Activated CD4-positive, alpha-beta memory T cell treated with anti-CD3 and anti-CD28 coated beads for 36 hours (primary cell): ENCODE measurements around the gene TAAR1. TPM values are rescaled to one million over a fixed set of nuclear protein-coding genes. Genes with fewer than 3 reads are reported as not detected.
A peak's percentile ranks its signal among the peaks of the same experiment; 100 is the strongest.
"Not testable (repeated sequence)": the region's sequence is repeated elsewhere in the genome, so short reads cannot be mapped to it uniquely, and the experiment has no call there.

Experiments
- CTCF ChIA-PET: fragments of 350-600 bp; sonication (Branson Sonifier 250); formaldehyde crosslinking; loops from one replicate; lab custom pipeline; 2021; ENCODE audit warnings: antibody characterized with exemption, inconsistent platforms; lab: Charles Lee
- POLR2A ChIA-PET: fragments of 350-600 bp; sonication (Branson Sonifier 250); formaldehyde crosslinking; loops from one replicate; lab custom pipeline; 2021; ENCODE audit warnings: antibody characterized with exemption; lab: Charles Lee
- DNase-seq: peaks from one replicate; pipeline ENCODE4 v3.0.0-alpha.2; 2020
- H3K27ac Mint-ChIP-seq: one replicate; pipeline ENCODE4 v1.8.0; 2021; ENCODE audit warnings: mixed read lengths
- H3K27me3 Mint-ChIP-seq: one replicate; pipeline ENCODE4 v1.8.0; 2021; ENCODE audit warnings: mixed read lengths
- H3K36me3 Mint-ChIP-seq: one replicate; pipeline ENCODE4 v1.8.0; 2021; ENCODE audit warnings: mixed read lengths
- H3K4me1 Mint-ChIP-seq: one replicate; pipeline ENCODE4 v1.8.0; 2021; ENCODE audit warnings: low read depth, mixed read lengths
- H3K4me3 Mint-ChIP-seq: one replicate; pipeline ENCODE4 v1.8.0; 2021; ENCODE audit warnings: mild to moderate bottlenecking, mixed read lengths
- H3K9me3 Mint-ChIP-seq: one replicate; pipeline ENCODE4 v1.8.0; 2021; ENCODE audit warnings: mixed read lengths
- intact Hi-C: fragments of 100-400 bp; cut with micrococcal nuclease; formaldehyde crosslinking; loops from one replicate; pipeline ENCODE4 v1.15.1; 2023
- total RNA-seq, 2 experiments: library from RNA; stranded (reverse); gene quantifications; one replicate each; pipeline ENCODE4 v1.2.3, GENCODE V29; 2021

The TAAR1 gene
- total RNA-seq, 2 experiments from 2014 or later: not detected

DNA sequence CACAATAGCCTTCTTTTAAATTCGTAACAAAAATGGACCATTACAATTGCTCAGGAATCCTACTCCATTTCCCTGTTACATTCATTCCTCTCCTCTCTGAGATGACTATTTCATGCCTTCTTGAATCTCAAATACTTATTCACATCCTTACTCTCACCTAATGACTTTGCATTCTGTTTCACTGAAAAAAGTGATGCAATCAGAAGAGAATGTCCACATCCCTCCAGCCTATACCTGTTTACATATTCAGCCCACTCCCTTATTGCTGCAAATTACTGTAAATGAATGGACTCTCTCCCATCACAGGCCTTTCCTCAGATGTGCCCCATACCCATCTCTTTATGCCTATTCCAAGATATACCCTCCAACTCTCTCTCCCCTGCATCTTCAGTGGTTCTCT lies 8.6 kb downstream of the TAAR1 start:
- Mint-ChIP-seq H3K36me3 (no peaks in the 10 kb centered on the region), H3K27ac (no peak overlapping the region), H3K27me3 (no peaks in the 10 kb centered on the region), H3K4me3 (no peak overlapping the region), H3K4me1 (peaks cover 2% of the 10 kb centered on the region), H3K9me3 (no peaks in the 10 kb centered on the region)
- DNase-seq: no peak
- ChIA-PET CTCF (no interaction called here), POLR2A (no interaction called here)
- intact Hi-C loops: no loop called here

DNA sequence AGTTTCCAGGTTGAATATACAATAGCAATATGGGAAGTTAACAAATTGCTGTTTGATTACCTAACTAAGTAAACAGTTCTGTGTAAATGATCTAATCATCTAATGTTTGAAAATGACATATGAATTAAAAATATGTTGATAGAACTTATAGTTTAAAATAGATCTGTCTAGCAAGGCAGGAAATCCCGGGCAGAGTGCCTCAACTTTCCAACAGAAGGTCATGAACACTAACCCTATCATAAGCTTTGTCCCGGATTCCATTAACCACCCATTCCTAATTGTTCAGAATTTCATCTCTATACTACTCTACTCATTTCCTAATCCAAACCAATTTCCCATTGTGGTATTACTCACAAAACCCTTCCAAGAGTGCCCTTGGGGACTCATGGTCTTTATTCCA lies 10.2 kb downstream of the TAAR1 start:
- intact Hi-C loops: no loop called here
- H3K9me3 Mint-ChIP-seq: no peaks in the 10 kb centered on the region
- no peak overlapping the region for H3K27ac Mint-ChIP-seq
- no peak overlapping the region for H3K4me3 Mint-ChIP-seq
- H3K4me1 Mint-ChIP-seq: peaks cover 2% of the 10 kb centered on the region
- no peaks in the 10 kb centered on the region for H3K27me3 Mint-ChIP-seq
- no peak for DNase-seq
- ChIA-PET CTCF (interaction anchor here (1.5 kb wide), 1 partner anchor 150 kb away, joined by 6 read pairs; the partner anchor contains the start of gene SLC18B1), POLR2A (no interaction called here)
- H3K36me3 Mint-ChIP-seq: no peaks in the 10 kb centered on the region

DNA sequence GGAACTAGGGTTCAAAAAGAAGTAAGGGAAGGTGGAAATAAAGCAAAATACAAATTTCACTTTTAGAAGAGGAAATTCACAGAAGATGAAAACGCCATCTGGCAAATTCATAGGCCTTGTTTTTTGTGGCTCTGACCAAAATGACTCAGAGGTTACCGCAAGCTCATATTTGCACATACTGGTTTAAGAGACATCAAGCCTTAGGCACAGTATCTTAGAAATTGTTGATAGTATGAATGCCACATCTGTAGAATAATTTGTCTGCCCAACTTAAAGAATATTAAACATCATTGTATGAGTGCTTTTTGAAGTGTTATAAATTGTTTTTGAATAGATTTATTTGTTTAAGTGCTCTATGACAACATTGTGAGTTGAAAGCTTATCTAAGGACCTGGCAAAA lies 10.6 kb downstream of the TAAR1 start:
- no peaks in the 10 kb centered on the region for H3K27me3 Mint-ChIP-seq
- no peaks in the 10 kb centered on the region for H3K36me3 Mint-ChIP-seq
- no peak overlapping the region for H3K4me3 Mint-ChIP-seq
- no peaks in the 10 kb centered on the region for H3K9me3 Mint-ChIP-seq
- peak; percentile 31 for DNase-seq
- POLR2A ChIA-PET: no interaction called here
- H3K27ac Mint-ChIP-seq: no peak overlapping the region
- peaks cover 2% of the 10 kb centered on the region for H3K4me1 Mint-ChIP-seq
- intact Hi-C loops: no loop called here
- CTCF ChIA-PET: interaction anchor here (0.8 to 1.5 kb wide), 2 partner anchors 22 to 150 kb away, joined by 3 to 6 read pairs; partner anchors contain the start of gene SLC18B1

DNA sequence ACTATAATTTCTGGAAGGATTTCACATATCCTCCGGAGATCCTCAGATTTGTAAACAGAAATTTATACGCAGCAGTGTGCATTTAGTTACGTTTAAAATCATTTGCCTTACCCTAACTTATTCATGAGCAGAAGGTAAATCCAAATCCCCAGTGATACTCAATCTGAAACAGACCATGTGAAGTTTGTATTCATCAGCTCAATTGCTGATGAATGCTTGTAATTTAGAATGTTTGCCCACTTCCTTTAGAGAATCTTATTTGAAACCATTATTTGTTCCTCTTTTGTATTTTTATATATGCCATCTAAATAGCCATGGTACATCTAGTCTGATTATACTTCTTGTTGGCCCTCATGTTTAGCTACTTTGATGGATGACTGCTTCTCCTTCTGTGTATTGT lies 15.4 kb downstream of the TAAR1 start:
- Mint-ChIP-seq H3K9me3 (no peaks in the 10 kb centered on the region), H3K36me3 (no peaks in the 10 kb centered on the region), H3K27ac (no peak overlapping the region), H3K4me1 (peaks cover 2% of the 10 kb centered on the region), H3K27me3 (peaks cover 1% of the 10 kb centered on the region), H3K4me3 (no peak overlapping the region)
- DNase-seq: no peak
- intact Hi-C loops: no loop called here
- POLR2A ChIA-PET: no interaction called here
- CTCF ChIA-PET: no interaction called here

DNA sequence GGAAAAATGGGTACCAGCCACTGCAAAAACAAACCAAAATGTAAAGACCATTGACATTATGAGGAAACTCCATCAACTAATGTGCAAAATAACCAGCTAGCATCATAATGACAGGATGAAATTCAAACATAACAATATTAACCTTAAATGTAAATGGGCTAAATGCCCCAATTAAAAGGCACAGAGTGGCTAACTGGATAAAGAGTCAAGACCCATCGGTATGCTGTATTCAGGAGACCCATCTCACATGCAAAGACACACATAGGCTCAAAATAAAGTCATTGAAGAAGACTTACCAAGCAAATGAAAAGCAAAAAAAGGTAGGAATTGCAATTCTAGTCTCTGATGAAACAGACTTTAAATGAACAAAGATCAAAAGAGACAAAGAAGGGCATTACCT lies 21.8 kb downstream of the TAAR1 start:
- POLR2A ChIA-PET, H3K4me1 Mint-ChIP-seq, CTCF ChIA-PET, DNase-seq, H3K36me3 Mint-ChIP-seq, H3K27ac Mint-ChIP-seq, H3K4me3 Mint-ChIP-seq, H3K9me3 Mint-ChIP-seq, intact Hi-C loops: not testable (repeated sequence)
- H3K27me3 Mint-ChIP-seq: peaks cover 25% of the 10 kb centered on the region

DNA sequence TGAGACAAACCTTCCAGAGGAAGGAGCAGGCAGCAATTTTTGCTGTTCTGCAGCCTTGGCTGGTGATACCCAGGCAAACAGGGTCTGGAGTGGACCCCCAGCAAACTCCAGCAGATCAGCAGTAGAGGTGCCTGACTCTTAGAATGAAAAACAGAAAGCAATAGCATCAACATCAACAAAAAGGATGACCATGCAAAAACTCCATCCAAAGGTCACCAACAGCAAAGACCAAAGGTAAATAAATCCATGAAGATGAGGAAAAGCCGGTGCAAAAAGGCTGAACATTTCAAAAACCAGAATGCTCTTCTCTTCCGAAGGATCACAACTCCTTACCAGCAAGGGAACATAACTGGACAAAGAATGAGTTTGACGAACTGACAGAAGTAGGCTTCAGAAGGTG lies 23.1 kb downstream of the TAAR1 start:
- POLR2A ChIA-PET, H3K27ac Mint-ChIP-seq: not testable (repeated sequence)
- H3K27me3 Mint-ChIP-seq: peaks cover 25% of the 10 kb centered on the region

DNA sequence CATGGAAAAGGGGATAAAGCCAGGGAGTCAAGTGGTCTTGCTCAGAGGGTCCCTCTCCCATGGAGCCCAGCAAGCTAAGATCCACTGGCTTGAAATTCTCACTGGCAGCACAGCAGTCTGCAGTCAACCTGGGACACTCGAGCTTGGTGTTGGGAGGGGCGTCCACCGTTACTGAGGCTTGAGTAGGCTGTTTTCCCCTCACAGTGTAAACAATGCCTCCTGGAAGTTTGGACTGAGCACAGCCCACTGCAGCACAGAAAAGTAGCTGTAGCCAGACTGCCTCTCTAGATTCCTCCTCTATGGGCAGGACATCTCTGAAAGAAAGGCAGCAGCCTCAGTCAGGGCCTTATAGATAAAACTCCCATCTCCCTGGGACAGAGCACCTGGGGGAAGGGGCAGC lies 23.7 kb downstream of the TAAR1 start:
- H3K36me3 Mint-ChIP-seq, H3K4me1 Mint-ChIP-seq, CTCF ChIA-PET, intact Hi-C loops, H3K27ac Mint-ChIP-seq, DNase-seq, POLR2A ChIA-PET, H3K4me3 Mint-ChIP-seq, H3K9me3 Mint-ChIP-seq: not testable (repeated sequence)
- H3K27me3 Mint-ChIP-seq: peaks cover 23% of the 10 kb centered on the region

More for the DNA sequence above, 23.1 kb downstream of the TAAR1 start:
- intact Hi-C loops, CTCF ChIA-PET, DNase-seq, H3K9me3 Mint-ChIP-seq, H3K36me3 Mint-ChIP-seq, H3K4me1 Mint-ChIP-seq, H3K4me3 Mint-ChIP-seq: not testable (repeated sequence)

DNA sequence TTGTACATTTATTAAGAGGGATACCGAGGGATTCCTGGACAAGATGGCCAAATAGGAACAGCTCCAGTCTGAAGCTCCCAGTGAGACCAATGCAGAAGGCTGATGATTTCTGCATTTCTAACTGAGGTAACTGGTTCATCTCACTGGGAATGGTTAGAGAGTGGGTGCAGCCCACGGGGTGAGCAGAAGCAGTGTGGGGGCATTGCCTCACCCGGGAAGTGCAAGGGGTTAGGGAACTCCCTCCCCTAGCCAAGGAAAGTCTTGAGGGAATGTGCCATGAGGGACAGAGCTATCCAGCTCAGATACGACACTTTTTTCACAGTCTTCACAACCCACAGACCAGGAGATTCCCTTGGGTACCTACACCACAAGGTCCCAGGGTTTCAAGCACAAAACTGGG lies 24.2 kb downstream of the TAAR1 start:
- no peak overlapping the region for H3K4me3 Mint-ChIP-seq
- H3K27ac Mint-ChIP-seq: no peak overlapping the region
- POLR2A ChIA-PET: no interaction called here
- DNase-seq: no peak
- H3K27me3 Mint-ChIP-seq: peaks cover 23% of the 10 kb centered on the region
- H3K36me3 Mint-ChIP-seq: peaks cover 1% of the 10 kb centered on the region
- H3K9me3 Mint-ChIP-seq: no peaks in the 10 kb centered on the region
- intact Hi-C loops: no loop called here
- CTCF ChIA-PET: no interaction called here
- H3K4me1 Mint-ChIP-seq: no peaks in the 10 kb centered on the region

DNA sequence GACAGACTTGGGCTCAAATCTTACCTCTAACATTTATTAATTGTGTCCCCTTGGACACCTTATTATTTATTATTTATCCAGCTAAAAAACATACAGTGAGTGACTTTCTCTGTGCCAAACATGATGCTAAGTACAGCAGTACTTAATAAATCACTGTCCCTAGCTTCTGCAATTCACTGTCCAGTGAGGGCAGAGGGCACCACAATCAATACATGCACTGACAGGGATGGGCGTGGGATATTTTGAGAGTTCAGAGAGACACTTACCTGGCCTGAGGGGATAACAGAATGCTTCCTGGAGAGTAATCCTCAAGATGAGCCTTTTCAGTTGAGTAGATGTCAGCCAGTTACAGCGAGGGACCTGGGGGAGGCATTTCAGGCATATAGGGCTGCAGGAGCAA lies 25.6 kb downstream of the TAAR1 start:
- intact Hi-C loops: no loop called here
- H3K4me1 Mint-ChIP-seq: no peaks in the 10 kb centered on the region
- H3K27me3 Mint-ChIP-seq: peaks cover 28% of the 10 kb centered on the region
- H3K4me3 Mint-ChIP-seq: no peak overlapping the region
- peaks cover 1% of the 10 kb centered on the region for H3K36me3 Mint-ChIP-seq
- no peaks in the 10 kb centered on the region for H3K9me3 Mint-ChIP-seq
- no peak overlapping the region for H3K27ac Mint-ChIP-seq
- ChIA-PET CTCF (no interaction called here), POLR2A (no interaction called here)
- DNase-seq: no peak

DNA sequence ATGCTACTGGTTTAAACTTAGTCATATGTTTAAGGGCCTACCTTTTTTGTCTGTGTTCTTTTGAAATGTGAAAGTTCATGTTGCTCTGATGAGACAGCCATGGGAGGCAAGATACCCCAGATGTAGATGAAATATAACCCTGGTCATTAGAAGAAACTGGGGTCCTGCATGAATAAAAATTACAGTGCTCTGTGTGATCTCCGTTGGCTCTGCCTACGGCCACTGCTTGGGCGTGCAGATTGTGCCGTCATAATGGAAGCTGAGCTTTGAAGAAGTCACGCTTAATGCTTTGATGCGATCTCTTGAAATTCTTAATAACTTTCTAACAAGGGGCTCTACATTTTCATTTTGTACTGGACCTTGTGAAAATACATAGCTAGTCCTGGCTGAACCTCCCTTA lies 34.8 kb downstream of the TAAR1 start, which contains the start of gene TAAR2:
Gene TAAR2 (minus strand): TSS at position 101 of the 400 bp plus-strand sequence. CDS start 0 bp downstream, at position 101.
- peaks cover 11% of the 10 kb centered on the region for H3K9me3 Mint-ChIP-seq
- no peak within 1 kb of the TSS for H3K27ac Mint-ChIP-seq
- H3K27me3 Mint-ChIP-seq: peaks cover 17% of the 10 kb centered on the region
- no peak within 1 kb of the TSS for H3K4me3 Mint-ChIP-seq
- CTCF ChIA-PET: no interaction called here
- H3K36me3 Mint-ChIP-seq: no peaks in the 10 kb centered on the region
- intact Hi-C loops: no loop called here
- DNase-seq: no peak
- POLR2A ChIA-PET: no interaction called here
- no peaks in the 10 kb centered on the region for H3K4me1 Mint-ChIP-seq

DNA sequence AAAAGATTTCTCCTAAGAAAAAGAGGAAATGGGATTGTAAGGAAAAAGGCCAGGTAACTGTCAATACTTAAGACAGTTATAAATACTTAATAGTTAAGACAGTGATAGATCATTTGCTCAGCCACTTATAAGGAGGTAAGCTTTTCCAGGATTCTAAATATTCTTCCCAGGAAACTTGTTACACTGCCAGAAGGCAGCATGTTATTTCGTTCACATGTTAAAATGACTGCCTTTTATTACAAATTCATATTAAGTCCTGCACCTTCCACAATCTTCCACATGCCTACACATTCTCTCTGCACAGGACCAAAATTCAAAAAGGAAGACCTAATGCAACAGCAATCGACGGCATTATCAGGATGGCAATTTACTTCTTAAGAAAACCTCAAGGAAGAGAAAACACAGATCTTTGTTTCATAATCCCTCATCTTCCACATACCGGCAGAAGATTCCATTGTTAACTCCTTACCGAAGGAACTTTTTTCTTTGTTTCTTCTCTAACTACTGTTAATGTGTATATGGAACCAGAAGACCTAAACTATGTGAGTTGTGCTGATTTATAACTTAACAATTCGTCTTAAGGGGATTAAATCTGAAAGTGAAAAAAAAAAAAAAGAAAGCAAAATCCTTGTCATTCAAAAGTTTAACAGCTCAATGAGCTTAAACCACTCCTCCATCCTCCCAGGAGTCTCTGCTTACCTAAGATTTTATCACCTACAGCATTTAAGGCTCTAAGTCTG lies 35.7 kb downstream of the TAAR1 start:
- POLR2A ChIA-PET: no interaction called here
- Mint-ChIP-seq H3K27ac (no peak overlapping the region), H3K4me1 (no peaks in the 10 kb centered on the region), H3K36me3 (no peaks in the 10 kb centered on the region), H3K4me3 (no peak overlapping the region), H3K9me3 (peaks cover 11% of the 10 kb centered on the region), H3K27me3 (peaks cover 17% of the 10 kb centered on the region)
- DNase-seq: no peak
- intact Hi-C loops: no loop called here
- CTCF ChIA-PET: no interaction called here

DNA sequence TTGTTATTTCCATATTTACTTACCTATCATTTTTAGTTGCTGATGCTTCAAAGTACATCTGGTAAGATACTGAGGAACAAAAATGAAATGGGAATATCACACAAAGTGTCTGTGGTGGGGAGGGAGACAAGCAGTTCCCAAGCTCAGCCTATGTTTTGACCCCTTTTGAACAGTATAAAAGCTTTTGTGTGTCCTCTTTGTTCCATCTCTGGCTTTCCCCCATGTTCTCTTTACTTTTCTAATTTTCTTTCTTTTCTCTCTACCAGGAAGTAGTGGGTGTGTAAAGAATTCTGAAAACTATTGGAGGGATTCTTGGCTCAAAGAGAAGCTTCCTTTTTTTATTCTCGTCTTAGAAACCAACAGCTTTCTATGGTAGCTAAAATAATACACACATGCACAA lies 42.3 kb downstream of the TAAR1 start:
- H3K27ac Mint-ChIP-seq: no peak overlapping the region
- no peaks in the 10 kb centered on the region for H3K36me3 Mint-ChIP-seq
- H3K27me3 Mint-ChIP-seq: peaks cover 2% of the 10 kb centered on the region
- ChIA-PET CTCF (interaction anchor here (0.6 kb wide), 1 partner anchor 1299 kb away, joined by 3 read pairs; no protein-coding TSS in a partner anchor), POLR2A (no interaction called here)
- intact Hi-C loops: no loop called here
- DNase-seq: no peak
- H3K4me3 Mint-ChIP-seq: no peak overlapping the region
- no peaks in the 10 kb centered on the region for H3K9me3 Mint-ChIP-seq
- peaks cover 4% of the 10 kb centered on the region for H3K4me1 Mint-ChIP-seq

DNA sequence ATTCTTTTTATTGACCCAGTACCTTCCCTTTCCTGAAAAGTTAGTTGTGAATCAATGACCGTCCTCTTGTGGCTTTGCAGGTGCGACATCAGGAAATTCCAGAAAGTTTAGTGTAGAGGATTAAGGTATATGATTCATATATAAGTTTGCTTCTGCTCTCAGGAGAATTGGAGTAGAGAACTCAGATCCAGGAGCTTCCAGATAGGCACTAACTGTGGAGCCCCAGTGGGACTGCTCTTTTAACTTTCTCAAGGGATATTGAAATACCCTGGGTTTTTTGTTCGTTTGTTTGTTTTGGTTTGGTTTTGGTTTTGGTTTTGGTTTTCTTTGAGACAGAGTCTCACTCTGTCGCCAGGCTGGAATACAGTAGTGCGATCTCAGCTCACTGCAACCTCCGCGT lies 44.4 kb downstream of the TAAR1 start:
- ChIA-PET CTCF (no interaction called here), POLR2A (no interaction called here)
- H3K4me3 Mint-ChIP-seq: peak overlapping the region; percentile 40
- peaks cover 2% of the 10 kb centered on the region for H3K27me3 Mint-ChIP-seq
- H3K4me1 Mint-ChIP-seq: peaks cover 4% of the 10 kb centered on the region
- no peaks in the 10 kb centered on the region for H3K9me3 Mint-ChIP-seq
- intact Hi-C loops: no loop called here
- no peak for DNase-seq
- H3K36me3 Mint-ChIP-seq: no peaks in the 10 kb centered on the region
- H3K27ac Mint-ChIP-seq: no peak overlapping the region
